Common myeloid progenitor, CD34-positive (primary cell): Measurements from ENCODE around the gene TC2N.
A peak's percentile ranks its signal among the peaks of the same experiment; 100 is the strongest.
"Not testable (repeated sequence)": the region's sequence is repeated elsewhere in the genome, so short reads cannot be mapped to it uniquely, and the experiment has no call there.

ENCODE experiments used
- CTCF ChIA-PET: fragments of 350-600 bp; sonication (Branson Sonifier 250); formaldehyde crosslinking; loops from one replicate; lab custom pipeline; 2021; ENCODE audit warnings: antibody characterized with exemption; lab: Charles Lee
- POLR2A ChIA-PET: fragments of 350-600 bp; sonication (Branson Sonifier 250); formaldehyde crosslinking; loops from one replicate; lab custom pipeline; 2021; ENCODE audit warnings: antibody characterized with exemption; lab: Charles Lee
- DNase-seq, 3 donors: peaks; one replicate each; pipeline versions ENCODE4 v3.0.0 to v3.0.0-alpha.2; 2013
- H3K27ac ChIP-seq, 2 experiments: 1 replicate in 1 of 2; 2 replicates in 1 of 2; pipeline ENCODE4 v1.7.0; 2013; ENCODE audit warnings: inconsistent platforms in 2 of 2, low read length in 2 of 2, mild to moderate bottlenecking in 2 of 2, low read depth in 1 of 2, moderate library complexity in 1 of 2; ENCODE audit not compliant: severe bottlenecking in 2 of 2, insufficient read depth in 1 of 2, poor library complexity in 1 of 2
- H3K27me3 ChIP-seq, 5 experiments: replicated peaks in 2 of 5; 1 replicate in 3 of 5; 2 replicates in 2 of 5; pipeline versions ENCODE4 v1.6.1 to v1.7.0; 2013; ENCODE audit warnings: low read length in 4 of 5, mild to moderate bottlenecking in 2 of 5, moderate library complexity in 2 of 5, inconsistent platforms in 1 of 5; ENCODE audit not compliant: insufficient read depth in 5 of 5, control insufficient read depth in 4 of 5
- H3K36me3 ChIP-seq, 4 experiments: 1 replicate in 2 of 4; 2 replicates in 2 of 4; pipeline versions ENCODE4 v1.6.1 to v1.7.0; 2013; ENCODE audit warnings: low read length in 3 of 4, control low read depth in 1 of 4, mild to moderate bottlenecking in 1 of 4; ENCODE audit not compliant: control insufficient read depth in 4 of 4, insufficient read depth in 4 of 4
- H3K4me1 ChIP-seq, 4 experiments: 1 replicate in 3 of 4; 2 replicates in 1 of 4; pipeline versions ENCODE4 v1.6.1 to v1.7.1; 2013; ENCODE audit warnings: low read length in 3 of 4, mild to moderate bottlenecking in 3 of 4, control low read depth in 1 of 4, inconsistent platforms in 1 of 4, moderate library complexity in 1 of 4; ENCODE audit not compliant: control insufficient read depth in 4 of 4, insufficient read depth in 4 of 4; ENCODE audit errors: control extremely low read depth in 1 of 4
- H3K4me3 ChIP-seq, 7 experiments: 1 replicate in 4 of 7; 2 replicates in 3 of 7; pipeline versions ENCODE4 v1.5.1 to v1.7.0; 2013; ENCODE audit warnings: mild to moderate bottlenecking in 7 of 7, low read length in 6 of 7, moderate library complexity in 6 of 7, inconsistent platforms in 2 of 7, low read depth in 2 of 7, control low read depth in 1 of 7; ENCODE audit not compliant: insufficient read depth in 4 of 7, control insufficient read depth in 1 of 7; ENCODE audit errors: extremely low read depth in 1 of 7
- H3K9me3 ChIP-seq, 5 experiments: 1 replicate in 4 of 5; 2 replicates in 1 of 5; pipeline versions ENCODE4 v1.6.1 to v1.7.1; 2013; ENCODE audit warnings: low read length in 4 of 5, mild to moderate bottlenecking in 2 of 5, inconsistent platforms in 1 of 5, low read depth in 1 of 5, moderate library complexity in 1 of 5; ENCODE audit not compliant: control insufficient read depth in 4 of 5, insufficient read depth in 2 of 5; ENCODE audit errors: control extremely low read depth in 1 of 5
- WGBS: methylation state at CpG from one replicate; pipeline ENCODE4 v1.1.5; 2013; ENCODE audit not compliant: insufficient coverage; 5-methylcytosine and 5-hydroxymethylcytosine counted together

Gene TC2N

GRCh38 chr14:91876492-91876891, 9.2 kb upstream of the TC2N start:
- H3K4me3 ChIP-seq, result no peak overlapping the region
- H3K27me3 ChIP-seq, result no peaks in the 10 kb centered on the region
- ChIA-PET CTCF (interaction anchor here (0.8 to 2.9 kb wide), 3 partner anchors 8 to 35 kb away, joined by 3 to 8 read pairs (median 4); no protein-coding TSS in a partner anchor), POLR2A (no interaction called here)
- H3K27ac ChIP-seq, result no peak overlapping the region
- no peaks in the 10 kb centered on the region for H3K9me3 ChIP-seq
- DNase-seq, result no peak
- H3K4me1 ChIP-seq, result peaks cover 8 to 43% (median 41%) of the 10 kb centered on the region in 4 experiments
- WGBS, result 98% methylated on average over 6 of the region's 6 CpGs
- H3K36me3 ChIP-seq, result no peaks in the 10 kb centered on the region

- POLR2A ChIA-PET, result no interaction called here
- WGBS, result 94% methylated on average over 7 of the region's 9 CpGs
- peaks cover 8 to 47% (median 43%) of the 10 kb centered on the region in 4 experiments for H3K4me1 ChIP-seq
Observed at GRCh38 chr14:91875525-91876286, 8.4 kb upstream of the TC2N start.

GRCh38 chr14:91873471-91874415, 6.4 kb upstream of the TC2N start:
- Histone ChIP-seq H3K9me3 (no peaks in the 10 kb centered on the region), H3K4me1 (peaks cover 8 to 59% (median 53%) of the 10 kb centered on the region in 4 experiments), H3K4me3 (peak overlapping the region in 2 of 7 experiments; percentile 42 to 48), H3K27me3 (no peaks in the 10 kb centered on the region), H3K27ac (no peak overlapping the region), H3K36me3 (no peaks in the 10 kb centered on the region)
- DNase-seq, result peak; percentile 45 to 92 (median 82)
- ChIA-PET CTCF (interaction anchor here (0.8 to 2.9 kb wide), 3 partner anchors 15 to 39 kb away, joined by 4 to 8 read pairs (median 5); no protein-coding TSS in a partner anchor), POLR2A (no interaction called here)
- 14% methylated on average over 11 of the region's 15 CpGs for WGBS

More at GRCh38 chr14:91875525-91876286, 8.4 kb upstream of the TC2N start:
- H3K27ac ChIP-seq, result no peak overlapping the region
- H3K4me3 ChIP-seq, result no peak overlapping the region
- no peaks in the 10 kb centered on the region for H3K9me3 ChIP-seq
- H3K27me3 ChIP-seq, result no peaks in the 10 kb centered on the region
- DNase-seq, result no peak
- CTCF ChIA-PET, result interaction anchor here (1.1 to 2.9 kb wide), 2 partner anchors 16 to 40 kb away, joined by 3 to 8 read pairs; no protein-coding TSS in a partner anchor
- no peaks in the 10 kb centered on the region for H3K36me3 ChIP-seq

- ChIA-PET POLR2A (no interaction called here), CTCF (interaction anchor here (0.6 to 1.3 kb wide), 2 partner anchors 40 to 422 kb away, joined by 3 to 4 read pairs; no protein-coding TSS in a partner anchor)
- Histone ChIP-seq H3K9me3 (peaks cover 0 to 2% (median 0%) of the 10 kb centered on the region in 5 experiments), H3K27me3 (no peaks in the 10 kb centered on the region), H3K27ac (peak overlapping the region in 1 of 2 experiments; percentile 31), H3K4me1 (peaks cover 8 to 58% (median 54%) of the 10 kb centered on the region in 4 experiments), H3K36me3 (no peaks in the 10 kb centered on the region), H3K4me3 (peak overlapping the region in 2 of 7 experiments; percentile 48 to 61)
- 21% methylated on average over 9 of the region's 15 CpGs for WGBS
- peak; percentile 72 to 86 (median 85) for DNase-seq
Observed at GRCh38 chr14:91872517-91873470, 5.5 kb upstream of the TC2N start.

GRCh38 chr14:91872011-91872501, 4.7 kb upstream of the TC2N start:
- CTCF ChIA-PET, result no interaction called here
- POLR2A ChIA-PET, result interaction anchor here (0.6 kb wide), 1 partner anchor 9 kb away, joined by 7 read pairs; no protein-coding TSS in a partner anchor
- DNase-seq, result peak in 2 of 3 donors; percentile 55 to 71
- Histone ChIP-seq H3K4me1 (peaks cover 8 to 58% (median 54%) of the 10 kb centered on the region in 4 experiments), H3K4me3 (peak overlapping the region in 2 of 7 experiments; percentile 48 to 61), H3K36me3 (no peaks in the 10 kb centered on the region), H3K27me3 (no peaks in the 10 kb centered on the region), H3K27ac (peak overlapping the region in 1 of 2 experiments; percentile 31), H3K9me3 (peaks cover 0 to 2% (median 0%) of the 10 kb centered on the region in 5 experiments)
- WGBS, result 18% methylated on average over 3 of the region's 3 CpGs

- H3K27me3 ChIP-seq, H3K27ac ChIP-seq, DNase-seq, H3K4me3 ChIP-seq, H3K9me3 ChIP-seq, H3K36me3 ChIP-seq, CTCF ChIA-PET: not testable (repeated sequence)
- POLR2A ChIA-PET, result interaction anchor here (0.7 to 0.9 kb wide), 2 partner anchors 12 to 13 kb away, joined by 3 to 4 read pairs; no protein-coding TSS in a partner anchor
- H3K4me1 ChIP-seq, result peaks cover 11 to 61% (median 59%) of the 10 kb centered on the region in 4 experiments
- 75% methylated on average over 2 of the region's 4 CpGs for WGBS
Observed at GRCh38 chr14:91871401-91871800, 4.1 kb upstream of the TC2N start.
